Uterus (tissue), 4 donors: ENCODE data around the gene CYP2A7. TPM values are rescaled to one million over a fixed set of nuclear protein-coding genes. Genes with fewer than 3 reads are reported as not detected.
"Not testable (repeated sequence)": the region's sequence is repeated elsewhere in the genome, so short reads cannot be mapped to it uniquely, and the experiment has no call there.

Experiments
- DNase-seq, 2 donors: peaks; one replicate each; pipeline ENCODE4 v3.0.0-alpha.2; 2019 to 2020
- H3K27ac ChIP-seq, 2 donors: fragments of 200-600 bp; sonication (generic); 1 replicate in 1 of 2; 2 replicates in 1 of 2; pipeline ENCODE4 v1.5.1; 2016 to 2018
- H3K27me3 ChIP-seq, 2 donors: fragments of 200-600 bp; sonication (generic); one replicate each; pipeline ENCODE4 v1.5.1; 2018 to 2019; ENCODE audit warnings: control low read depth in 1 of 2
- H3K36me3 ChIP-seq, 2 donors: fragments of 200-600 bp; sonication (generic); one replicate each; pipeline ENCODE4 v1.5.1; 2019; ENCODE audit warnings: control low read depth in 1 of 2
- H3K4me1 ChIP-seq, 2 donors: fragments of 200-600 bp; sonication (generic); one replicate each; pipeline ENCODE4 v1.5.1; 2018 to 2019; ENCODE audit warnings: control low read depth in 1 of 2
- H3K4me3 ChIP-seq, 2 donors: fragments of 200-600 bp; sonication (generic); 1 replicate in 1 of 2; 2 replicates in 1 of 2; pipeline ENCODE4 v1.5.1; 2018 to 2019; ENCODE audit warnings: mild to moderate bottlenecking in 1 of 2
- H3K9me3 ChIP-seq, 2 donors: fragments of 200-600 bp; sonication (generic); one replicate each; pipeline ENCODE4 v1.5.1; 2019; ENCODE audit warnings: control low read depth in 1 of 2
- POLR2A ChIP-seq, 2 donors: fragments of 450-650 bp; IDR thresholded peaks; one replicate each; pipeline ENCODE4 v1.6.1; 2016; ENCODE audit warnings: antibody characterized with exemption in 2 of 2, mild to moderate bottlenecking in 1 of 2, moderate library complexity in 1 of 2
- intact Hi-C: fragments of 100-400 bp; cut with DNase I; formaldehyde crosslinking; loops from one replicate; pipeline ENCODE4 v1.15.1; 2023; ENCODE audit warnings: low total_unique reads
- total RNA-seq, 4 donors: library from RNA; depleted of rRNA in 3 of 4; stranded (reverse); fragments of >200 nt in 3 of 4; gene quantifications; one replicate each; pipeline versions ENCODE4 v1.1.0 to v1.2.4, GENCODE V29; 2014 to 2023
- TF ChIP-seq, protein P1 (sequence below), 4 experiments: fragments of 200-600 bp in 2 of 4; fragments of 450-650 bp in 2 of 4; sonication (generic) in 2 of 4; IDR thresholded peaks; one replicate each; pipeline ENCODE4 v1.5.1; 2016 to 2019; ENCODE audit warnings: antibody characterized with exemption in 4 of 4, mild to moderate bottlenecking in 2 of 4, moderate library complexity in 1 of 4
- donor health status: DM: yes; HTN: yes; CAD: no.

CYP2A7 gene
- total RNA-seq, 4 donors from 2014 or later, result 2.3 TPM; not detected in 3

DNA sequence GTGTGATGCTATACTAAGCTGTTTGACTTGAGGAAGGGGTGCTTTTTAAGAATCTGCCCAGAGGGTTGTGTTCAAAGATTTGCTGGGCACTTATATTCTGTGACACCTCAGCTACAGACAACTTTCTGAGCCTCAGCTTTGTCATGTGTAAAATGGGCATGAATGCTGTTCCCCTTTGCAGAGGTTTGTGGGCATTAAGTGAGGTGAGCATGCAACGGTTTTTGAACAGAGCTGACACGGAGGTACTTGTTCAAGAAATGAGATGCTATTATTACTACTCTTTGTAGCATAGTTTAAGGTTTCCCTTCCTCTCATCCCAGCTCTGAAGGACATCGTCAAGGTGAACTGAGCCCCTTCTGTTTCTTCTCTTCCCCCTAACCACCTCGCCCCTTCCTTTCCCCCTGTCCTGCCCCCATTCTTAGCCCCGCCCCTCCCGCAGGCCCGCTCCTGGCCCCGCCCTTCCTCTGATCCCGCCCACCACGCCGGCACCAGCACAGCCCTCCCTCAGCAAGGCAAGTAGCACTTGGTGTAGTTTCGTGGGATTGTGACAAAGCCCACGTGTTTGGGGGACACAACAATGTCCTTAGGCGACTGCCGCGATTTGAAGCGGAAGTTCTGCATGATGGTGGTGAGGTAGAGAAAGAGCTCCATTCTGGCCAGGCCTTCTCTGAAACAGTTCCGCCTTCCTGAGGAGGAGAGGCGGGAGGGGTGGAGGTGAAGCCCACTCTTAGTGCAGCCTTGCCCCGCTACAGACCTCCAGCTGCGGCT lies 26.1 kb upstream of the CYP2A7 start:
- DNase-seq, result peak in 1 of 2 donors; percentile 22
- H3K36me3 ChIP-seq, result no peaks in the 10 kb centered on the region
- intact Hi-C loops, result no loop called here
- no peaks in the 10 kb centered on the region for H3K27me3 ChIP-seq
- no peaks in the 10 kb centered on the region for H3K4me1 ChIP-seq
- H3K9me3 ChIP-seq, result no peaks in the 10 kb centered on the region
- no peak for TF ChIP-seq POLR2A (IDR thresholded peaks at IDR 0.05)
- TF ChIP-seq, protein P1, sequence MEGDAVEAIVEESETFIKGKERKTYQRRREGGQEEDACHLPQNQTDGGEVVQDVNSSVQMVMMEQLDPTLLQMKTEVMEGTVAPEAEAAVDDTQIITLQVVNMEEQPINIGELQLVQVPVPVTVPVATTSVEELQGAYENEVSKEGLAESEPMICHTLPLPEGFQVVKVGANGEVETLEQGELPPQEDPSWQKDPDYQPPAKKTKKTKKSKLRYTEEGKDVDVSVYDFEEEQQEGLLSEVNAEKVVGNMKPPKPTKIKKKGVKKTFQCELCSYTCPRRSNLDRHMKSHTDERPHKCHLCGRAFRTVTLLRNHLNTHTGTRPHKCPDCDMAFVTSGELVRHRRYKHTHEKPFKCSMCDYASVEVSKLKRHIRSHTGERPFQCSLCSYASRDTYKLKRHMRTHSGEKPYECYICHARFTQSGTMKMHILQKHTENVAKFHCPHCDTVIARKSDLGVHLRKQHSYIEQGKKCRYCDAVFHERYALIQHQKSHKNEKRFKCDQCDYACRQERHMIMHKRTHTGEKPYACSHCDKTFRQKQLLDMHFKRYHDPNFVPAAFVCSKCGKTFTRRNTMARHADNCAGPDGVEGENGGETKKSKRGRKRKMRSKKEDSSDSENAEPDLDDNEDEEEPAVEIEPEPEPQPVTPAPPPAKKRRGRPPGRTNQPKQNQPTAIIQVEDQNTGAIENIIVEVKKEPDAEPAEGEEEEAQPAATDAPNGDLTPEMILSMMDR (IDR thresholded peaks at IDR 0.05), result no peak
- peak overlapping the region in 1 of 2 donors; percentile 41 for H3K27ac ChIP-seq
- H3K4me3 ChIP-seq, result peak overlapping the region; percentile 17 to 31

DNA sequence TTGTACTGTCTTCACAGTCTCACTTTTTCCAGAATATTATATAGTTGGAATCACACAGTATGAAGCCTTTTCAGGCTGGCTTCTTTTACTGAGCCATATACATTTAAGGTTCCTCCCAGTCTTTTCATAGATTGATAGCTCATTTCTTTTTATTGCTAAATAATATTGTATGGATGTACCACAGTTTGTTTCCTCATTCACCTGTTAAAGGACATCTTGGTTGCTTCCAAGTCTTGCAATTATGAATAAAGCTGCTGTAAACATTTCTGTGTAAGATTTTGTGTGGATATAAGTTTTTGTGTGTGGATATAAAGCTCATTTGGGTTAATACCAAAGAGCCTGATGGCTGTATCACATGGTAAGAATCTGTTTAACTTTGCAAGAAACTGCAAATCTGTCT lies 24.5 kb upstream of the CYP2A7 start:
- Histone ChIP-seq H3K4me1 (no peaks in the 10 kb centered on the region), H3K27ac (no peak overlapping the region), H3K27me3 (no peaks in the 10 kb centered on the region), H3K4me3 (no peak overlapping the region), H3K36me3 (no peaks in the 10 kb centered on the region), H3K9me3 (no peaks in the 10 kb centered on the region)
- TF ChIP-seq, protein P1 (IDR thresholded peaks at IDR 0.05), result no peak
- no peak for TF ChIP-seq POLR2A (IDR thresholded peaks at IDR 0.05)
- intact Hi-C loops, result no loop called here
- no peak for DNase-seq

DNA sequence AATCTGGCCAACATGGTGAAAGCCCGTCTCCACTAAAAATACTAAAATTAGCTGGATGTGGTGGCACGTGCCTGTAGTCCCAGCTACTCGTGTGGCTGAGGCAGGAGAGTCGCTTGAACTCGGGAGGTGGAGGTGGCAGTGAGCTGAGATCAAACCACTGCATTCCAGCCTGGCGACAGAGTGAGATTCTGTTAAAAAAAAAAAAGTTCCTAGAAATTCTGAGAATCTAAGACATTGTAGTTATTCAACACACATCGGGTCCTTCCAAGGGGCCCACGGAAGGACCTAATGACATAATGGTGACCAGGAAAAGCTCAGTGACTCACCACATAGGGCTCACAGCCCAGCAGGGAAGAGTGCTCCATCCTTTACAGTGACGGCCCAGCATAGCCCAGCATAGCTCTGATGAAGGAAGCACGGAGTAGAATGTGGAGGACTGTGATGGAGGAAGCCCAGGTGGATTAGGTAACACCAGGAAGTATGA lies 22.7 kb upstream of the CYP2A7 start:
- intact Hi-C loops, H3K4me1 ChIP-seq, H3K27ac ChIP-seq, H3K4me3 ChIP-seq, H3K27me3 ChIP-seq, DNase-seq, H3K36me3 ChIP-seq, H3K9me3 ChIP-seq: not testable (repeated sequence)

DNA sequence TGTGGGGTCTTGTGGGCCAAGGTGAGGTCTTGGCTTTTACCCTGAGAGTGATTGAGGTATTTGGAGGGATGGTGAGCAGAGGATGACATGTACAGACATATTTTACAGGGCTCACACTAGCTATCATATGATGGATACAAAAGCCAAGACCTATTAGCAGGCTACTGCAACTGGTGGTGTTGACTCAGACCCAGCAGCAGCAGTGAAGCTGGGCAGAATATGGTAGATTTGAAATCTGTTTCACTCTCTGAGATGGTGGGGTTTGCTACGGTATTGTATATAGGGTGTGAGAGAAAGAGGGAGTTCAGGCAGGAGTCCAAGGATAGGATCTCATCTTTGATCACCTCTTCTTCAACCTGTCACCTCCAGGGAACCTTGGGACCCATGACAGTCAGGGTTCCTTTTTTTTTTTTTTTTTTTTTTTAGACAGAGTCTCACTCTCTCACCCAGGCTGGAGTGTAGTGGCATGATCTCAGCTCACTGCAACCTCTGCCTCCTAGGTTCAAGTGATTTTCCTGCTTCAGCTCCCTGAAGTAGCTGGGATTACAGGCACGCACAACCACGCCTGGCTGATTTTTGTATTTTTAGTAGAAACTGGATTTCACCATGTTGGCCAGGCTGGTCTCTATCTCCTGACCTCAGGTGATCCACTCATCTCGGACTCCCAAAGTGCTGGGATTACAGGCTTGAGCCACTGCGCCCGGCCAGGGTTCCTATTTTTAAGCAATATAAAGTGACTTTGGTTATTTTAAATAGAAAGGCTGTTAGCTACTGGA lies 20.1 kb upstream of the CYP2A7 start:
- H3K4me1 ChIP-seq, H3K27ac ChIP-seq, H3K36me3 ChIP-seq, intact Hi-C loops, H3K27me3 ChIP-seq, H3K9me3 ChIP-seq, DNase-seq, H3K4me3 ChIP-seq: not testable (repeated sequence)

DNA sequence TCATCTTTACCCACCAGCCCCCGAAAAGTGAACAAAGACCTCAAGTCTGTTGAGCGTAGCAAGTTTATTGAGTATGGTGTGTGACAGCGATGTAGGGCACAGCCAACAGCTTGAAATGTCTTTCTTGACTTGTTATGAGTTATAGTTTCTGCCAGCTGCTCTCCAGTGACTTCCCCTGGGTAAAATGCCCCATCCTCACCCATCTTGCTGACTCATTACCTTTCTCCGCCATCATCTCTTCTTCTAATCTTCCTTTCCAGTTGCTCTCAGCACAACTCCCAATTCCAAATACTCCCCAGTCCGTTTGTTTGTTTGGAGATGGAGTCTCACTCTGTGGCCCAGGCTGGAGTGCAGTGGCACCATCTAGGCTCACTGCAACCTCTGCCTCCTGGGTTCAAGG lies 18.5 kb upstream of the CYP2A7 start:
- H3K27me3 ChIP-seq, H3K36me3 ChIP-seq, H3K4me3 ChIP-seq, H3K4me1 ChIP-seq, H3K9me3 ChIP-seq, H3K27ac ChIP-seq, intact Hi-C loops, DNase-seq: not testable (repeated sequence)

DNA sequence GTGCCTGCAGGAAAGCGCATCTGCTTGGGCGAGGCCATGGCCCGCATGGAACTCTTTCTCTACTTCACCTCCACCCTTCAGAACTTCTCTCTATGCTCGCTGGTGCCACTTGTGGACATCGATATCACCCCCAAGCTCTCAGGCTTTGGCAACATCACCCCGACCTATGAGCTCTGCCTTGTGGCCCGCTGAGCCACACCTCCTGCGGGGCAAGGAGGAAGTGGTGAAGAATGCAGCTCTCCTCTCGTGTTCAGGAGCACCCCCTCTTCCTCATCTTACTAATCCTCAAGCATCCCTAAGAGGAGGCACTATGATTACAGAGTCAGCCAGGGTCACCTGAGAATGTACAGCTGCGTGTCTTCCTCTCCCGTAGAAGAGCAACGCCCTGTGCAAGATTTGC lies 17.9 kb upstream of the CYP2A7 start:
- H3K4me1 ChIP-seq, intact Hi-C loops, DNase-seq, H3K4me3 ChIP-seq, H3K27me3 ChIP-seq, H3K36me3 ChIP-seq, H3K27ac ChIP-seq, H3K9me3 ChIP-seq: not testable (repeated sequence)

DNA sequence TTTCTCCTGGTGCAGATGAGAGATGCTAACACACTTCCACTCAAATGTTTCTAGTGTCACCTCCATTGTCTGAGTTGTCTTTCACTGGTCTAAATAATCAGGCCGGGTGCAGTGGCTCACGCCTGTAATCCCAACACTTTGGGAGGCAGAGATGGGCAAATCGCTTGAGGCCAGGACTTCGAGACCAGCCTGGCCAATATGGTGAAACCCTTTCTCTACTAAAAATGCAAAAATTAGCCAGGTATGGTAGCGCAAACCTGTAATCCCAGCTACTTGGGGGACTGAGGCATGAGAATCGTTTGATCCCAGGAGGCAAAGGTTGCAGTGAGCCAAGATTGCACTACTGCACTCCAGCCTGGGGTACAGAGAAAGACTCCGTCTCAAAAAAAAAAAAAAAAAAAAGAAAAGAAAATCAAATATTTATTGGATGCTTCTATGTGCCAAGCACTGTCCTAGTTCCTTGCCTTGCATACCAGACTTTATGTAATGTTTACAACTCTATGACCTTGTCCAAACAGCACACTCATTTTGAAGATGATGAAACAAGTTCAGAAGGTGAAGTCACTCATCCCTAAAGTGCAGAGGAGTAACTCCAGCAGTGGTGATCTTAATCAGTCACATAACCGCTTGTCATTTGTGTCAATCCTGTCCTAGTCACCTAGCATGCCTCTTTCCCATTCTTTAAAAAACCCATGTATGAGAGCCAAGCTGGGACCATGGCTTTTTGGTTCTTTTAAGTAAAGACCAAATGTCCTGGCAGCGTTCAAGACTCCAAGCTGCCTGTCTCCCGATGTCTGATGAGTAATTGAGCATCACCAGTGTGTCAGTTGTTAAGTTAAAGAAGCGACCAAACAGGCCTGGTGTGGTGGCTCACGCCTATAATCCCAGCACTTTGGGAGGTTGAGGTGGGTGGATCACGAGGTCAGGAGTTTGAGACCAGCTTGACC lies 15.1 kb upstream of the CYP2A7 start:
- DNase-seq, intact Hi-C loops, H3K27ac ChIP-seq, H3K9me3 ChIP-seq, H3K4me3 ChIP-seq, H3K4me1 ChIP-seq, H3K27me3 ChIP-seq, H3K36me3 ChIP-seq: not testable (repeated sequence)
